ENCODE results near the gene ALKBH5. TPM values are rescaled to one million over a fixed set of nuclear protein-coding genes. Genes with fewer than 3 reads are reported as not detected.

ALKBH5 gene
- polyA plus RNA-seq, 1 of the 3 experiments (the other 2 are of a cell fraction): 41.0 TPM

DNA sequence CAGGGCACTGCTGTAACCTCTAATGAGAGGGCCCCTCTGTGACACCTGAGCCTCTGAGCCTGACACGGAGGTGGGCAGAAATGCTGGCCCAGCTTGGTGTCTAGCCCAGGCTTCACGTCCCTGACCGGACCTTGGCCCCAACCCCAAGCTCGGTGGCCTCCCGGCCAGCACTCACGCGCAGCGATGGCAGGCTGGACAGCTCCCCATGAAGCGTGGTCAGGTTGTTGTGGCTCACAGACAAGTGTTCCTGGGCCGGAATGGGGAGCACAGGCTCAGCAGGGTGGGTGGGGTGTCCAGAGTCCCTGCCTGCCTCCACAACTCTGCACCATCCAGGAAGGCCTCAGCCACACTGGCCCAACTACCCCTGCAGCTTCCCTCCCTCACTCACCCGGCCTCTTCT lies 72.7 kb downstream of the ALKBH5 start:
- Histone ChIP-seq H3K4me2 (peak overlapping the region; percentile 94), H3K9ac (no peak overlapping the region), H3F3A (replicated peaks; ENCODE audit: insufficient read depth) (peaks cover 12% of the 10 kb centered on the region), H3K36me3 (replicated peaks in 1 of 2; ENCODE audit: control insufficient read depth in 1 of 2, insufficient read depth in 2 of 2, low read length in 1 of 2) (peaks cover 19 to 52% of the 10 kb centered on the region in 2 experiments), H3K79me2 (ENCODE audit: insufficient read depth) (peaks cover 44% of the 10 kb centered on the region), H3K27ac (ENCODE audit: low read depth in 2 of 2, low read length in 1 of 2) (no peak overlapping the region), H3K4me1 (ENCODE audit: control insufficient read depth in 1 of 2, insufficient read depth in 2 of 2, low read depth in 1 of 2, low read length in 1 of 2) (peaks cover under 1 to 27% of the 10 kb centered on the region in 2 experiments; a peak in 2 of 4 replicates), H3K4me3 (ENCODE audit: low read depth in 2 of 2, low read length in 1 of 2) (no peak overlapping the region), H2AFZ (ENCODE audit: low read depth) (no peak overlapping the region), H4K20me1 (ENCODE audit: insufficient read depth) (peaks cover 36% of the 10 kb centered on the region), H3K27me3 (ENCODE audit: insufficient read depth) (no peaks in the 10 kb centered on the region), H3K9me3 (no peaks in the 10 kb centered on the region), H3K9me2 (no peaks in the 10 kb centered on the region)
- ChIA-PET CTCF (interaction anchor here (0.8 to 1.4 kb wide), 2 partner anchors 9 to 27 kb away, joined by 3 read pairs; no protein-coding TSS in a partner anchor), POLR2A (no interaction called here)
- TF ChIP-seq RAD21 (IDR thresholded peaks at IDR 0.05; ENCODE audit: low read length): no peak
- no peak for TF ChIP-seq SIN3A (IDR thresholded peaks at IDR 0.05; ENCODE audit: borderline replicate concordance, low read depth, low read length)
- TF ChIP-seq MAX (IDR thresholded peaks at IDR 0.05; ENCODE audit: low read depth): no peak
- no peak for TF ChIP-seq FOSL2 (IDR thresholded peaks at IDR 0.05; ENCODE audit: borderline replicate concordance, low read depth)
- TF ChIP-seq, protein P1, sequence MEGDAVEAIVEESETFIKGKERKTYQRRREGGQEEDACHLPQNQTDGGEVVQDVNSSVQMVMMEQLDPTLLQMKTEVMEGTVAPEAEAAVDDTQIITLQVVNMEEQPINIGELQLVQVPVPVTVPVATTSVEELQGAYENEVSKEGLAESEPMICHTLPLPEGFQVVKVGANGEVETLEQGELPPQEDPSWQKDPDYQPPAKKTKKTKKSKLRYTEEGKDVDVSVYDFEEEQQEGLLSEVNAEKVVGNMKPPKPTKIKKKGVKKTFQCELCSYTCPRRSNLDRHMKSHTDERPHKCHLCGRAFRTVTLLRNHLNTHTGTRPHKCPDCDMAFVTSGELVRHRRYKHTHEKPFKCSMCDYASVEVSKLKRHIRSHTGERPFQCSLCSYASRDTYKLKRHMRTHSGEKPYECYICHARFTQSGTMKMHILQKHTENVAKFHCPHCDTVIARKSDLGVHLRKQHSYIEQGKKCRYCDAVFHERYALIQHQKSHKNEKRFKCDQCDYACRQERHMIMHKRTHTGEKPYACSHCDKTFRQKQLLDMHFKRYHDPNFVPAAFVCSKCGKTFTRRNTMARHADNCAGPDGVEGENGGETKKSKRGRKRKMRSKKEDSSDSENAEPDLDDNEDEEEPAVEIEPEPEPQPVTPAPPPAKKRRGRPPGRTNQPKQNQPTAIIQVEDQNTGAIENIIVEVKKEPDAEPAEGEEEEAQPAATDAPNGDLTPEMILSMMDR (IDR thresholded peaks at IDR 0.05): no peak
- TF ChIP-seq, protein P2, sequence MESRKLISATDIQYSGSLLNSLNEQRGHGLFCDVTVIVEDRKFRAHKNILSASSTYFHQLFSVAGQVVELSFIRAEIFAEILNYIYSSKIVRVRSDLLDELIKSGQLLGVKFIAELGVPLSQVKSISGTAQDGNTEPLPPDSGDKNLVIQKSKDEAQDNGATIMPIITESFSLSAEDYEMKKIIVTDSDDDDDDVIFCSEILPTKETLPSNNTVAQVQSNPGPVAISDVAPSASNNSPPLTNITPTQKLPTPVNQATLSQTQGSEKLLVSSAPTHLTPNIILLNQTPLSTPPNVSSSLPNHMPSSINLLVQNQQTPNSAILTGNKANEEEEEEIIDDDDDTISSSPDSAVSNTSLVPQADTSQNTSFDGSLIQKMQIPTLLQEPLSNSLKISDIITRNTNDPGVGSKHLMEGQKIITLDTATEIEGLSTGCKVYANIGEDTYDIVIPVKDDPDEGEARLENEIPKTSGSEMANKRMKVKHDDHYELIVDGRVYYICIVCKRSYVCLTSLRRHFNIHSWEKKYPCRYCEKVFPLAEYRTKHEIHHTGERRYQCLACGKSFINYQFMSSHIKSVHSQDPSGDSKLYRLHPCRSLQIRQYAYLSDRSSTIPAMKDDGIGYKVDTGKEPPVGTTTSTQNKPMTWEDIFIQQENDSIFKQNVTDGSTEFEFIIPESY (IDR thresholded peaks at IDR 0.05; ENCODE audit: borderline replicate concordance, low read depth): no peak
- TF ChIP-seq, protein P3, sequence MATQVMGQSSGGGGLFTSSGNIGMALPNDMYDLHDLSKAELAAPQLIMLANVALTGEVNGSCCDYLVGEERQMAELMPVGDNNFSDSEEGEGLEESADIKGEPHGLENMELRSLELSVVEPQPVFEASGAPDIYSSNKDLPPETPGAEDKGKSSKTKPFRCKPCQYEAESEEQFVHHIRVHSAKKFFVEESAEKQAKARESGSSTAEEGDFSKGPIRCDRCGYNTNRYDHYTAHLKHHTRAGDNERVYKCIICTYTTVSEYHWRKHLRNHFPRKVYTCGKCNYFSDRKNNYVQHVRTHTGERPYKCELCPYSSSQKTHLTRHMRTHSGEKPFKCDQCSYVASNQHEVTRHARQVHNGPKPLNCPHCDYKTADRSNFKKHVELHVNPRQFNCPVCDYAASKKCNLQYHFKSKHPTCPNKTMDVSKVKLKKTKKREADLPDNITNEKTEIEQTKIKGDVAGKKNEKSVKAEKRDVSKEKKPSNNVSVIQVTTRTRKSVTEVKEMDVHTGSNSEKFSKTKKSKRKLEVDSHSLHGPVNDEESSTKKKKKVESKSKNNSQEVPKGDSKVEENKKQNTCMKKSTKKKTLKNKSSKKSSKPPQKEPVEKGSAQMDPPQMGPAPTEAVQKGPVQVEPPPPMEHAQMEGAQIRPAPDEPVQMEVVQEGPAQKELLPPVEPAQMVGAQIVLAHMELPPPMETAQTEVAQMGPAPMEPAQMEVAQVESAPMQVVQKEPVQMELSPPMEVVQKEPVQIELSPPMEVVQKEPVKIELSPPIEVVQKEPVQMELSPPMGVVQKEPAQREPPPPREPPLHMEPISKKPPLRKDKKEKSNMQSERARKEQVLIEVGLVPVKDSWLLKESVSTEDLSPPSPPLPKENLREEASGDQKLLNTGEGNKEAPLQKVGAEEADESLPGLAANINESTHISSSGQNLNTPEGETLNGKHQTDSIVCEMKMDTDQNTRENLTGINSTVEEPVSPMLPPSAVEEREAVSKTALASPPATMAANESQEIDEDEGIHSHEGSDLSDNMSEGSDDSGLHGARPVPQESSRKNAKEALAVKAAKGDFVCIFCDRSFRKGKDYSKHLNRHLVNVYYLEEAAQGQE (IDR thresholded peaks at IDR 0.05; ENCODE audit: low read depth, low read length): peak; percentile 39; the same call in 1 of the 2 replicates
- TF ChIP-seq MEF2A (IDR thresholded peaks at IDR 0.05; ENCODE audit: borderline replicate concordance, low read depth): no peak
- TF ChIP-seq, protein P4, sequence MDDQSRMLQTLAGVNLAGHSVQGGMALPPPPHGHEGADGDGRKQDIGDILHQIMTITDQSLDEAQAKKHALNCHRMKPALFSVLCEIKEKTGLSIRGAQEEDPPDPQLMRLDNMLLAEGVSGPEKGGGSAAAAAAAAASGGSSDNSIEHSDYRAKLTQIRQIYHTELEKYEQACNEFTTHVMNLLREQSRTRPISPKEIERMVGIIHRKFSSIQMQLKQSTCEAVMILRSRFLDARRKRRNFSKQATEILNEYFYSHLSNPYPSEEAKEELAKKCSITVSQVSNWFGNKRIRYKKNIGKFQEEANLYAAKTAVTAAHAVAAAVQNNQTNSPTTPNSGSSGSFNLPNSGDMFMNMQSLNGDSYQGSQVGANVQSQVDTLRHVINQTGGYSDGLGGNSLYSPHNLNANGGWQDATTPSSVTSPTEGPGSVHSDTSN (IDR thresholded peaks at IDR 0.05): no peak
- no peak for DNase-seq
- WGBS (ENCODE audit: low lambda C conversion rate): 91% methylated on average over 2 of the region's 11 CpGs
